ENCODE data around the gene MYL12A. TPM values are rescaled to one million over a fixed set of nuclear protein-coding genes. Genes with fewer than 3 reads are reported as not detected.

The MYL12A gene
- total and polyA plus RNA-seq, 2 of the 13 experiments (the other 11 are each of a cell fraction or from before 2014, with no cell fraction given), result 261 to 277 TPM

DNA sequence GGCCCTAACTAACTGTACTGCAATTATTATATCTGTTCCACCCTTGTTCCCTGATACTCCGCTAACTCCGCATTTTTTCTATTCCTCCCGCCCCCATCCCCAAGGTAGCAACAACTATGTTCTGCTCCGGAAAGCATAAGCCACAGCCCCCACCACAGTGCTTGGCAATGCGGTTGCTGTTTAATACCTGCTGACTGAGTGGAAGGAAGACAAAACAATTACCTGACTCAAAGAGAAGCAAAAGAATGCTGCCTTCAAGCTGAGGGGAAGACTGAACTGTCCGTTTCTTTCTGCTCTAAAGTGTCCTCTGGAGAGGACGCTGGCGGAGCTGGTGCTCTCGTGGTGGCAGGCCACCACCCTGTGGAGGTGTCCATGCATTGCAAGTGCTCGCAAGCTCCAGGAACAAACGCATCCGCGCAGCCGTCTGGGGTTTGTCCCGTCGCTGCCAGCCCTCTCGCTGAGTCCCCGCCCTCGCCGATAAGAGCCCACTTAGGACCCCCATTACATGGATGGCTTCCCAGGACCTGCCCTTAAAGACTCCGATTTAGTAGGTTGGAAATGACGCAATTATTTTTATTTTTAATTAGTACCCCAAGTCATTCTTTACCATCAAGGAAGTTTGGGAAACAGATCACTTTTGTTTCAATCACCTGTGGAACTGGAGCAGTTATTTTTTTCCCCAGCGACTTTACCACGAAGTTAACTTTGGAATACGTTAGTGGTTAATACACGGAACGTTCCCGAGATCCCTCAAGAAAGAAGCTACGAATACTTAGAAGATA is 1.6 kb upstream of the MYL12A start (continued):
- no peak for TF ChIP-seq ZFP62 (CRISPR knock-in tag; IDR thresholded peaks at IDR 0.05)
- no peak for TF ChIP-seq ZNF34 (CRISPR knock-in tag; IDR thresholded peaks at IDR 0.05; ENCODE audit: borderline replicate concordance)
- TF ChIP-seq, protein P1, sequence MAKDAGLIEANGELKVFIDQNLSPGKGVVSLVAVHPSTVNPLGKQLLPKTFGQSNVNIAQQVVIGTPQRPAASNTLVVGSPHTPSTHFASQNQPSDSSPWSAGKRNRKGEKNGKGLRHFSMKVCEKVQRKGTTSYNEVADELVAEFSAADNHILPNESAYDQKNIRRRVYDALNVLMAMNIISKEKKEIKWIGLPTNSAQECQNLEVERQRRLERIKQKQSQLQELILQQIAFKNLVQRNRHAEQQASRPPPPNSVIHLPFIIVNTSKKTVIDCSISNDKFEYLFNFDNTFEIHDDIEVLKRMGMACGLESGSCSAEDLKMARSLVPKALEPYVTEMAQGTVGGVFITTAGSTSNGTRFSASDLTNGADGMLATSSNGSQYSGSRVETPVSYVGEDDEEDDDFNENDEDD (CRISPR knock-in tag; IDR thresholded peaks at IDR 0.05; ENCODE audit: borderline replicate concordance), result 0 out of 2 replicates have a peak, but pooled peaks have one; percentile 10
- TF ChIP-seq ZNF850 (CRISPR knock-in tag; conservative IDR thresholded peaks at IDR 0.05), result no peak
- TF ChIP-seq, protein P2, sequence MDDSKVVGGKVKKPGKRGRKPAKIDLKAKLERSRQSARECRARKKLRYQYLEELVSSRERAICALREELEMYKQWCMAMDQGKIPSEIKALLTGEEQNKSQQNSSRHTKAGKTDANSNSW (CRISPR knock-in tag; IDR thresholded peaks at IDR 0.05; ENCODE audit: borderline replicate concordance), result no peak
- peak; percentile 57 for TF ChIP-seq THAP11 (CRISPR knock-in tag; IDR thresholded peaks at IDR 0.05)
- TF ChIP-seq ZNF441 (CRISPR knock-in tag; IDR thresholded peaks at IDR 0.05; ENCODE audit: borderline replicate concordance), result no peak
- no peak for TF ChIP-seq HOXD1 (CRISPR knock-in tag; IDR thresholded peaks at IDR 0.05)
- TF ChIP-seq, protein P3, sequence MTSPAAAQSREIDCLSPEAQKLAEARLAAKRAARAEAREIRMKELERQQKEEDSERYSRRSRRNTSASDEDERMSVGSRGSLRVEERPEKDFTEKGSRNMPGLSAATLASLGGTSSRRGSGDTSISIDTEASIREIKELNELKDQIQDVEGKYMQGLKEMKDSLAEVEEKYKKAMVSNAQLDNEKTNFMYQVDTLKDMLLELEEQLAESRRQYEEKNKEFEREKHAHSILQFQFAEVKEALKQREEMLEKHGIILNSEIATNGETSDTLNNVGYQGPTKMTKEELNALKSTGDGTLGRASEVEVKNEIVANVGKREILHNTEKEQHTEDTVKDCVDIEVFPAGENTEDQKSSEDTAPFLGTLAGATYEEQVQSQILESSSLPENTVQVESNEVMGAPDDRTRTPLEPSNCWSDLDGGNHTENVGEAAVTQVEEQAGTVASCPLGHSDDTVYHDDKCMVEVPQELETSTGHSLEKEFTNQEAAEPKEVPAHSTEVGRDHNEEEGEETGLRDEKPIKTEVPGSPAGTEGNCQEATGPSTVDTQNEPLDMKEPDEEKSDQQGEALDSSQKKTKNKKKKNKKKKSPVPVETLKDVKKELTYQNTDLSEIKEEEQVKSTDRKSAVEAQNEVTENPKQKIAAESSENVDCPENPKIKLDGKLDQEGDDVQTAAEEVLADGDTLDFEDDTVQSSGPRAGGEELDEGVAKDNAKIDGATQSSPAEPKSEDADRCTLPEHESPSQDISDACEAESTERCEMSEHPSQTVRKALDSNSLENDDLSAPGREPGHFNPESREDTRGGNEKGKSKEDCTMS (CRISPR knock-in tag; conservative IDR thresholded peaks at IDR 0.05), result no peak
- no peak for TF ChIP-seq ETV6 (CRISPR knock-in tag; conservative IDR thresholded peaks at IDR 0.05)
- TF ChIP-seq U2AF1 (optimal IDR thresholded peaks at IDR 0.05; ENCODE audit: low read depth, low read length), result no peak
- TF ChIP-seq FUBP1 (CRISPR knock-in tag; IDR thresholded peaks at IDR 0.05; ENCODE audit: borderline replicate concordance), result no peak
- TF ChIP-seq PHB2 (IDR thresholded peaks at IDR 0.05; ENCODE audit: partially characterized antibody), result no peak
- no peak for TF ChIP-seq ZNF18 (CRISPR knock-in tag; IDR thresholded peaks at IDR 0.05; ENCODE audit: insufficient replicate concordance)
- TF ChIP-seq, protein P4, sequence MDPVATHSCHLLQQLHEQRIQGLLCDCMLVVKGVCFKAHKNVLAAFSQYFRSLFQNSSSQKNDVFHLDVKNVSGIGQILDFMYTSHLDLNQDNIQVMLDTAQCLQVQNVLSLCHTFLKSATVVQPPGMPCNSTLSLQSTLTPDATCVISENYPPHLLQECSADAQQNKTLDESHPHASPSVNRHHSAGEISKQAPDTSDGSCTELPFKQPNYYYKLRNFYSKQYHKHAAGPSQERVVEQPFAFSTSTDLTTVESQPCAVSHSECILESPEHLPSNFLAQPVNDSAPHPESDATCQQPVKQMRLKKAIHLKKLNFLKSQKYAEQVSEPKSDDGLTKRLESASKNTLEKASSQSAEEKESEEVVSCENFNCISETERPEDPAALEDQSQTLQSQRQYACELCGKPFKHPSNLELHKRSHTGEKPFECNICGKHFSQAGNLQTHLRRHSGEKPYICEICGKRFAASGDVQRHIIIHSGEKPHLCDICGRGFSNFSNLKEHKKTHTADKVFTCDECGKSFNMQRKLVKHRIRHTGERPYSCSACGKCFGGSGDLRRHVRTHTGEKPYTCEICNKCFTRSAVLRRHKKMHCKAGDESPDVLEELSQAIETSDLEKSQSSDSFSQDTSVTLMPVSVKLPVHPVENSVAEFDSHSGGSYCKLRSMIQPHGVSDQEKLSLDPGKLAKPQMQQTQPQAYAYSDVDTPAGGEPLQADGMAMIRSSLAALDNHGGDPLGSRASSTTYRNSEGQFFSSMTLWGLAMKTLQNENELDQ (CRISPR knock-in tag; IDR thresholded peaks at IDR 0.05; ENCODE audit: borderline replicate concordance), result no peak
- no peak for TF ChIP-seq HNRNPH1 (optimal IDR thresholded peaks at IDR 0.05; ENCODE audit: low read depth, low read length)
- TF ChIP-seq E2F1 (CRISPR knock-in tag; IDR thresholded peaks at IDR 0.05), result no peak
